Thoracic aorta (tissue), 2 donors: ENCODE measurements around the gene INPPL1. TPM values are rescaled to one million over a fixed set of nuclear protein-coding genes. Genes with fewer than 3 reads are reported as not detected.

ENCODE experiments used
- ATAC-seq: fragments of 150-250 bp; one replicate; pipeline ENCODE4 v1.8.0; 2017; ENCODE audit warnings: low read depth; ENCODE audit not compliant: insufficient number of reproducible peaks, low FRiP score
- DNase-seq: peaks from one replicate; pipeline ENCODE4 v3.0.0-alpha.2; 2020; ENCODE audit warnings: low spot score
- H3K27ac ChIP-seq, 2 donors: fragments of 200-600 bp; sonication (generic); 1 replicate in 1 of 2; 2 replicates in 1 of 2; pipeline ENCODE4 v1.5.1; 2016; ENCODE audit warnings: mild to moderate bottlenecking in 2 of 2, moderate library complexity in 2 of 2
- H3K27me3 ChIP-seq: fragments of 200-600 bp; sonication (generic); replicated peaks from 2 replicates; pipeline ENCODE4 v1.6.0; 2016; ENCODE audit warnings: mild to moderate bottlenecking; ENCODE audit not compliant: insufficient read depth
- H3K36me3 ChIP-seq: fragments of 200-600 bp; sonication (generic); one replicate; pipeline ENCODE4 v1.5.1; 2016
- H3K4me1 ChIP-seq, 2 donors: fragments of 200-600 bp; sonication (generic); 1 replicate in 1 of 2; 2 replicates in 1 of 2; pipeline versions ENCODE4 v1.5.1 to v1.6.0; 2016; ENCODE audit warnings: low read depth in 2 of 2, mild to moderate bottlenecking in 1 of 2; ENCODE audit not compliant: control insufficient read depth in 1 of 2
- H3K4me3 ChIP-seq: fragments of 200-600 bp; sonication (generic); 2 replicates; pipeline ENCODE4 v1.5.1; 2016; ENCODE audit warnings: mild to moderate bottlenecking
- H3K9me3 ChIP-seq: fragments of 200-600 bp; sonication (generic); 2 replicates; pipeline ENCODE4 v1.5.1; 2016
- total RNA-seq, 2 donors: library from RNA; depleted of rRNA; stranded (reverse); fragments of >200 nt; gene quantifications; one replicate each; pipeline versions ENCODE4 v1.1.0 to v1.2.3, GENCODE V29; 2016
- TF ChIP-seq, protein P1 (sequence below): fragments of 200-600 bp; sonication (generic); IDR thresholded peaks from one replicate; pipeline ENCODE4 v1.5.1; 2019; ENCODE audit warnings: antibody characterized with exemption

INPPL1 gene
- total RNA-seq, 2 donors from 2014 or later: 108 to 113 TPM

DNA sequence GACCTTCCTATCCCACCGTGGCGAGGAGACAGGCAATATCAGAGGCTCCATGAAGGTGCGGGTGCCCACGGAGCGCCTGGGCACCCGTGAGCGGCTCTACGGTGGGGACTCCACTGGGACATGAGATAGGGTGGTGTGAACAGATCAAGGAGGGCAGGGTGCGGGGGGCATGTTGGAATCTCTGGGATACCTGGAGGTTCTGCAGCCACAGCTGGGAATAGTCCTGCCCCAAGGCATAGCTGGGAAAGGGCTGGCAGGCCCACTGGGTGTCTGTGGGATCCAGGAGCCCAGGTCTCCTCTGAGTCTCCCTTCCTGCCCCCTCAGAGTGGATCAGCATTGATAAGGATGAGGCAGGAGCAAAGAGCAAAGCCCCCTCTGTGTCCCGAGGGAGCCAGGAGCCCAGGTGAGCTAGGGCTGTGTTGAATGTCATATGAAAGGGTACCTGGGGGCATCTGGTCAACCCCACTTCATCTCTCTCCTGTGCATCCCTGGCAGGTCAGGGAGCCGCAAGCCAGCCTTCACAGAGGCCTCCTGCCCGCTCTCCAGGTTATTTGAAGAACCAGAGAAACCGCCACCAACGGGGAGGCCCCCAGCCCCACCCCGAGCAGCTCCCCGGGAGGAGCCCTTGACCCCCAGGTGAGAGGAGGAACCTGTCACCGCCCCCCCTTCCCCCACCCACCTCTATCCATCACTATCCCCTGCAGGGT is 10.9 kb downstream of the INPPL1 start:
- Histone ChIP-seq H3K4me1 (peaks cover 11 to 24% of the 10 kb centered on the region in 2 donors), H3K27ac (no peak overlapping the region), H3K9me3 (no peaks in the 10 kb centered on the region), H3K36me3 (peaks cover 64% of the 10 kb centered on the region), H3K27me3 (no peaks in the 10 kb centered on the region), H3K4me3 (no peak overlapping the region)
- TF ChIP-seq, protein P1, sequence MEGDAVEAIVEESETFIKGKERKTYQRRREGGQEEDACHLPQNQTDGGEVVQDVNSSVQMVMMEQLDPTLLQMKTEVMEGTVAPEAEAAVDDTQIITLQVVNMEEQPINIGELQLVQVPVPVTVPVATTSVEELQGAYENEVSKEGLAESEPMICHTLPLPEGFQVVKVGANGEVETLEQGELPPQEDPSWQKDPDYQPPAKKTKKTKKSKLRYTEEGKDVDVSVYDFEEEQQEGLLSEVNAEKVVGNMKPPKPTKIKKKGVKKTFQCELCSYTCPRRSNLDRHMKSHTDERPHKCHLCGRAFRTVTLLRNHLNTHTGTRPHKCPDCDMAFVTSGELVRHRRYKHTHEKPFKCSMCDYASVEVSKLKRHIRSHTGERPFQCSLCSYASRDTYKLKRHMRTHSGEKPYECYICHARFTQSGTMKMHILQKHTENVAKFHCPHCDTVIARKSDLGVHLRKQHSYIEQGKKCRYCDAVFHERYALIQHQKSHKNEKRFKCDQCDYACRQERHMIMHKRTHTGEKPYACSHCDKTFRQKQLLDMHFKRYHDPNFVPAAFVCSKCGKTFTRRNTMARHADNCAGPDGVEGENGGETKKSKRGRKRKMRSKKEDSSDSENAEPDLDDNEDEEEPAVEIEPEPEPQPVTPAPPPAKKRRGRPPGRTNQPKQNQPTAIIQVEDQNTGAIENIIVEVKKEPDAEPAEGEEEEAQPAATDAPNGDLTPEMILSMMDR: no peak
- DNase-seq (no peak), ATAC-seq (no peak)

DNA sequence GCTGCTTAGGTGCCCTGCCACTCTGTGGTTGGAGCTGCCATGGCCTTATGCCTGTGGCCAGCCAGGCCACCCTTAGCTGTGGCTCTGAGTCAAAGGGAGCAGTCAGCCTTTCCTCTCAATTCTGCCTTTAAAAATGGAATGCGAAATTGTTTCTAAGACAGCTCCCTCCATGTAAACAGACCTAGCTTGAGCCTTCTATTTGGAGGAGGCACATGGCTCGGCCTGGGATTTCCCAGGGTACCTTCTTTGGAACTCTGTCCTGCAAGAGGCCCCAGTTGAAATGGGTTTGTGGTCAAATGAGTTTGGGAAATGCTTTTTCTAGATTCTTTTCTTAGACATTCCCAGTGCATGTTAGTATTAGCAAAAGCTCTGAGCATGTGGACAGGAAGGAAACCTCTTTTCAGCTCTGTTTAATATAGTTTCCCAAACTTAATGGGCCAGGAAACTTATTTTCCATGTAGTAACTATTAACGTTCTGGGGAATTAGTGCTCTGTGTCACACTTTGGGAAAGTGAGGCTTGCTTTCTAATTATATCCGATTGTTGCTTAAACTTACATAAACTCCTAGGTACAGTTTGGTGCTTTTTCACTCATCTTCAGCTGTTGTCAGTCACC is 11.6 kb downstream of the INPPL1 start:
- no peak overlapping the region for H3K27ac ChIP-seq

DNA sequence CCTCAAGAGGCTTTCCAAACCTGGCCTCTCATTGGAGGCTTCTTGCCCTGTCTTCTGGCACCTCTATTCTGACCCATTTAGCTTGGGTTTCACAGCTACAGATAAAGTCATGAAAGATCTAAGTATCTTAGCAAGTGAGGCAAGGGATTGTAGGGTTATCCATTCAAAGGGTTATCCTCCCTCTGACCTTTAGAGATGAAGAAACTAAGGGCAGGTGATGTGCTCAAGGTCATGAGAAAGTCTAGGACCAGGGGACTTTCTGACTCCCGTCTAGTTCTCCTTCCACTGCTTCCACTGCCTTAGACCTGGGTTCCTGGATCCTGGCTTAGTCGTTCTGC is 12.2 kb downstream of the INPPL1 start:
- Histone ChIP-seq H3K9me3 (no peaks in the 10 kb centered on the region), H3K27ac (no peak overlapping the region), H3K36me3 (peaks cover 52% of the 10 kb centered on the region), H3K4me1 (peaks cover 13 to 31% of the 10 kb centered on the region in 2 donors), H3K4me3 (no peak overlapping the region), H3K27me3 (no peaks in the 10 kb centered on the region)
- TF ChIP-seq, protein P1: no peak
- no peak for DNase-seq
- ATAC-seq: no peak

More for the DNA sequence above, 11.6 kb downstream of the INPPL1 start:
- DNase-seq (no peak), ATAC-seq (no peak)
- no peak overlapping the region for H3K4me3 ChIP-seq
- H3K4me1 ChIP-seq: peaks cover 13 to 31% of the 10 kb centered on the region in 2 donors
- TF ChIP-seq, protein P1: no peak
- H3K9me3 ChIP-seq: no peaks in the 10 kb centered on the region
- H3K27me3 ChIP-seq: no peaks in the 10 kb centered on the region
- H3K36me3 ChIP-seq: peaks cover 57% of the 10 kb centered on the region

DNA sequence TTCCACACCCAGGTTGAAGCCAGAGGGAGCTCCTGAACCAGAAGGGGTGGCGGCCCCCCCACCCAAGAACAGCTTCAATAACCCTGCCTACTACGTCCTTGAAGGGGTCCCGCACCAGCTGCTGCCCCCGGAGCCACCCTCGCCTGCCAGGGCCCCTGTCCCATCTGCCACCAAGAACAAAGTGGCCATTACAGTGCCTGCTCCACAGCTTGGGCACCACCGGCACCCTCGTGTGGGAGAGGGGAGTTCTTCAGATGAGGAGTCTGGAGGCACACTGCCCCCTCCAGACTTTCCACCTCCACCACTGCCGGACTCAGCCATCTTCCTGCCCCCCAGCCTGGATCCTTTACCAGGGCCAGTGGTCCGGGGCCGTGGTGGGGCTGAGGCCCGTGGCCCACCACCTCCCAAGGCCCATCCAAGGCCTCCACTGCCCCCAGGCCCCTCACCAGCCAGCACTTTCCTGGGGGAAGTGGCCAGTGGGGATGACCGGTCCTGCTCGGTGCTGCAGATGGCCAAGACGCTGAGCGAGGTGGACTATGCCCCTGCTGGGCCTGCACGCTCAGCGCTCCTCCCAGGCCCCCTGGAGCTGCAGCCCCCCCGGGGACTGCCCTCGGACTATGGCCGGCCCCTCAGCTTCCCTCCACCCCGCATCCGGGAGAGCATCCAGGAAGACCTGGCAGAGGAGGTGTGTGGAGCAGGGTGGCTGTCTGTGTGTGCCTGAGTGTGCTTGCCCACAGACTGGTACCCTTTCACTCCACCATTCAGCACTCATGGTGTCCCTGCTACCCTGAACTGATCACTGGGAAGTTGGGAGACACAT is 12.8 kb downstream of the INPPL1 start:
- Histone ChIP-seq H3K36me3 (peaks cover 46% of the 10 kb centered on the region), H3K27ac (no peak overlapping the region)
- ATAC-seq: no peak

More for the DNA sequence above, 12.8 kb downstream of the INPPL1 start:
- H3K27me3 ChIP-seq: no peaks in the 10 kb centered on the region
- TF ChIP-seq, protein P1: no peak
- no peaks in the 10 kb centered on the region for H3K9me3 ChIP-seq
- no peak for DNase-seq
- H3K4me3 ChIP-seq: no peak overlapping the region
- peaks cover 13 to 31% of the 10 kb centered on the region in 2 donors for H3K4me1 ChIP-seq
